Measurements from ENCODE around the gene UBE2C.

The UBE2C gene

DNA sequence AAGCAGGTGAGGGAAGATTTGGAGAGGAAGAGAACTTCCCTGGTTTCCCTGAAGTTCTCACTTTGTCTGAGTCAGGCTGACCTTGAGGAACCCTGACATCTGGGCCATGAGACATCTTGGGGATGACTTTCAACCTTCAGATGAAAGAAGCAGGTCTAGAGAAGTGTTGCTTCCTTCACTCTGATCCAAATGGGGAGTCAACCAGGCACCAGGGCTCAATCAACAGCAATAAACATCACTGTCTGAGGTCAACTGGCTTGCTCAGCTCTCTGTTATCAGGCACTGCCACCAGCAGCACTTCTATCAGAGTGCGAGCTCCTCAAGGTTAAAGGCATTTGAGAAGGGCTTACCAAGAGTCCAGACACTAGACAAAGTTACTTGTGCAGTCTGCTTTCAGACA is 38.5 kb downstream of the UBE2C start:
- TF ChIP-seq, protein P1, sequence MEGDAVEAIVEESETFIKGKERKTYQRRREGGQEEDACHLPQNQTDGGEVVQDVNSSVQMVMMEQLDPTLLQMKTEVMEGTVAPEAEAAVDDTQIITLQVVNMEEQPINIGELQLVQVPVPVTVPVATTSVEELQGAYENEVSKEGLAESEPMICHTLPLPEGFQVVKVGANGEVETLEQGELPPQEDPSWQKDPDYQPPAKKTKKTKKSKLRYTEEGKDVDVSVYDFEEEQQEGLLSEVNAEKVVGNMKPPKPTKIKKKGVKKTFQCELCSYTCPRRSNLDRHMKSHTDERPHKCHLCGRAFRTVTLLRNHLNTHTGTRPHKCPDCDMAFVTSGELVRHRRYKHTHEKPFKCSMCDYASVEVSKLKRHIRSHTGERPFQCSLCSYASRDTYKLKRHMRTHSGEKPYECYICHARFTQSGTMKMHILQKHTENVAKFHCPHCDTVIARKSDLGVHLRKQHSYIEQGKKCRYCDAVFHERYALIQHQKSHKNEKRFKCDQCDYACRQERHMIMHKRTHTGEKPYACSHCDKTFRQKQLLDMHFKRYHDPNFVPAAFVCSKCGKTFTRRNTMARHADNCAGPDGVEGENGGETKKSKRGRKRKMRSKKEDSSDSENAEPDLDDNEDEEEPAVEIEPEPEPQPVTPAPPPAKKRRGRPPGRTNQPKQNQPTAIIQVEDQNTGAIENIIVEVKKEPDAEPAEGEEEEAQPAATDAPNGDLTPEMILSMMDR (IDR thresholded peaks at IDR 0.05): no peak

DNA sequence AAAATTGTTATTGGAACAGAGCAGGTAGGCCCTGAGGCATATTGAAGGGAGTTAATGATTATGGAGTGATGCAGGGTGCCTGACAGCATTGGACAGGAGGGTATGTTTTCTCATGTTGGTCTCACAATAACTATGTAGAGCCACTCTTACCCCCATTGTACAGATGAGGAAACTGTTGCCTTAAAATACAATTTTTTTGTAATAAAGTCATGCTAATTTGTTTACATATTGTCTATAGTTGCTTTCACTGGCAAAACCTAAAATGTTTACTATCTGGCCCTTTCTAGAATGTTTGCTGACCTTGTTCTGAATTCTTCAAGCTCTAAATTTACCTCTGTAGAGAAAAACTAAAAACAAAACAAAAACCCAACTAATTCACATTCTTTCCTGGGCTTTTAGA is 39.1 kb downstream of the UBE2C start:
- TF ChIP-seq, protein P1 (IDR thresholded peaks at IDR 0.05): no peak

DNA sequence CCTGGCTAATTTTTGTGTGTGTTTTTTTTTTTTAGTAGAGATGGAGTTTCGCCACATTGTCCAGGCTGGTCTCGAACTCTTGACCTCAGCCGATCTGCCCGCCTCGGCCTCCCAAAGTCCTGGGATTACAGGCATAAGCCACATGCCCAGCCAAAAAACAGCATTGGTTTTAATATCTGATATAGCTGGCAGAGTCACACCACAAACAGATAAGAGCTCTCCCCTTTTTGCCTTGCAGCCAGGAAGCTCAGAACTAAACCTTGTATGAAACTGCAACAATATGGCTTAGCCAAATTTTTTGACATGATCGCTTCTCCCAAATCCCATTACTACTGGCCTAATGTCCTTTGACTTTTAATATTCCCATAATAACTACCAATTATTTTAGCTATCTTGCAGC is 39.9 kb downstream of the UBE2C start:
- TF ChIP-seq, protein P1 (IDR thresholded peaks at IDR 0.05): no peak

DNA sequence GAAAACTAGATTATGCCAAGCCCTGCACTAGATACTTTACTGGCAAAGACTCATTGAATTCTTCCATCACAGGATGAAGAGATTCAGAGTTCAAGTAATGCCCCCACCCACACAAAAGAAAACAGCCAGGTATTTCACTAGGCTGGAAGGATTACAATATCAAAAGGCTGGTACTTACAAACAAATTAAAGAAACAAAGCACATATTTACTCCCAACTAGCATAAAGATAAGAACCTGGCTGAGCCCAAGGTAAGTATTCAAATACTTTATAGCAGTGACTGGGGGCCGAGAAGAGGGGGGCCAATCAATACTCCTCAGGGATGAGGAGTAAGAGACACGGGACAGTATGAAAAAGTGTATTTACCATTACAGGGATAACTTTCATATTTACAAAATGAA is 41.0 kb downstream of the UBE2C start:
- TF ChIP-seq, protein P1 (IDR thresholded peaks at IDR 0.05): no peak

DNA sequence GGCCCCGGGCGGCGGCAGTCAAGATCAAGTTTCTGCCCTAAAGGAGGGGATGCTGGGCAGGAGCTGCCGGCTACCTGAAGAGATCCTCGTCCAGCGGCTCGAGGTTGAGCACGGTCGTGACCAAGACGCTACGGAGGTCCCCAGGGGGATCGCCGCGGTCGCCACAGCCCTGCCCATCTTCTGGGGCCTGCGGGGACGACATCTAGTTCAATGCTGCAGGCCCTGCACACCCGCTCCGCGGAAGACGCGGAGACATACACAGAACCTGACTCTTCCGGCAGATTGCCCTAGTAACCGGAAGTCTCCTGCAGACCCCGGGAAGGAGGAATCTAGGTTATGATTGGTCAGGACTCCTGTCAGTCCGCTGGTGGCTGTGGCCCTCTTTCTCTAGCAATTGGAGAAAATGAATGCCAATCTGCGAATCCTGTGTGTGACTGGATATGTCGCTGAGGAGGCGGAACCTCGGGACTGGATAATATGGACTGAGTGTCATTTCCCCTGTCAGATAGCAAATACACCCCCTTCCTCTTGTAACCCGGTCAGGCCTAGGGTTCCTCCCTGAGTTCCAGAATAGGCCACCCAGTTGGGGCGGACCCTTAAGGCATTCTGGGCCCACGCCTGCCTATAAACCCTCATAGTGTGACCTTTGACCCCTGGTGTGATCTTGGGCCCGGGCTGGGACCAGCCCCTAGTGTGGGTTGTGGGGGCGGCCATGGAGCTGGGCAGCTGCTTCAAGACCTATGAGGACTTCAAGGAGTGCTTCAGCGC is 44.9 kb downstream of the UBE2C start, which contains the start of the genes ACOT8 and ZSWIM3:
TSS of gene ACOT8 (minus strand) at position 279 of the 768 bp plus-strand sequence. CDS start at position 202, 77 bp downstream.
TSS of gene ZSWIM3 (plus strand) at position 501 of the 768 bp plus-strand sequence. CDS start at position 713, 212 bp downstream.
- TF ChIP-seq, protein P1 (IDR thresholded peaks at IDR 0.05): no peak

DNA sequence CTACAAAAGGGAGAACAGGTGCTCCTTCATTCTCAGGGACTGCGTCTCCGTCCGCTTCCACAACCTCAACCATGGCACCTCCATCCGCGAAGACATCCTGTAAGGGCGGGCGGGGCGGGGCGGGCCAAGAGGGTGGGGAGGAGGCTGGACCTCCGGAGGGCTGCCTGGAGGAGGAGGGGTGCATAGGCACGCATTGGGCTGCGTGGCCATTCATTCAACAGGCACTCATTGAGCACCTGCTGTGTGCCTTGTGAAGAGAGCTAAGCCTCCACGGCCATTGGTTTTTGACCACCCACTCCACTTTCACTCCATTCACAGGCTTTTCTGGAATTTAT is 45.4 kb downstream of the UBE2C start:
- TF ChIP-seq, protein P1 (IDR thresholded peaks at IDR 0.05): no peak

DNA sequence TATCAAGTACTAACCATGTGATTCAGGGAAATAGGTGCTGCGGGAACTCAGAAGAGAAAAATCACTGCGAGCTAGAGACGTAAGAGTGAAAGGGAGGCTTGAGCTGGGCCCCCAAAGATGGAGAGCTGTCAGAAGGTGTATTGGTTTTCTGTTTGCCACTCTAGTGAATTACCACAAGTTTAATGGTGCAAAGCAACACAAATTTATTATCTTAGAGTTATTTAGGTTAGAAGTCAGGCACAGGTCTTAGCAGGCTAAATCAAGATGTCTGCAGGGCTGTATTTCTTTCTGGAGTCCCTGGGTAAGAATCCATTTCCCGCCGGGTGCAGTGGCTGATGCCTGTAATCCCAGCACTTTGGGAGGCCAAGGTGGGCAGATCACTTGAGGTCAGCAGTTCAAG is 47.5 kb downstream of the UBE2C start:
- TF ChIP-seq, protein P1 (IDR thresholded peaks at IDR 0.05): no peak

Measured in LNCAP (cell line).